DND-41 (cell line): ENCODE results near the gene IMPDH1.

Experiments
- CTCF ChIP-seq: IDR thresholded peaks from 2 replicates; pipeline ENCODE4 v1.5.1; 2012; ENCODE audit warnings: borderline replicate concordance, low read length, moderate library complexity, mild to moderate bottlenecking; ENCODE audit not compliant: poor library complexity, severe bottlenecking; ENCODE audit errors: extremely low read depth
- EZH2 ChIP-seq: IDR thresholded peaks from 3 replicates; pipeline ENCODE4 v1.6.1; 2012; ENCODE audit warnings: borderline replicate concordance, low read depth, mild to moderate bottlenecking, moderate library complexity, low read length, inconsistent platforms; ENCODE audit not compliant: severe bottlenecking

GRCh38 chr7:128352153-128352537 is 57.6 kb downstream of the IMPDH1 start:
- TF ChIP-seq CTCF (no peak), EZH2 (no peak)
